ENCODE results near the gene MPO. TPM values are rescaled to one million over a fixed set of nuclear protein-coding genes. Genes with fewer than 3 reads are reported as not detected.

MPO gene
- total RNA-seq, 1 experiment from 2014 or later: not detected

- Histone ChIP-seq H3K18ac (ENCODE audit: insufficient read length, low read depth, low read length) (no peak overlapping the region), H2BK5ac (ENCODE audit: insufficient read length, low read length) (no peak overlapping the region), H2AK5ac (ENCODE audit: insufficient read length, low read length) (no peak overlapping the region), H3K23me2 (ENCODE audit: insufficient read length, low read depth, low read length, poor library complexity, severe bottlenecking) (no peaks in the 10 kb centered on the region), H4K91ac (ENCODE audit: insufficient read length, low read depth, low read length) (no peak overlapping the region), H3K79me1 (ENCODE audit: insufficient read depth, low read depth, low read length, poor library complexity, severe bottlenecking) (no peaks in the 10 kb centered on the region), H3K79me2 (ENCODE audit: insufficient read depth, low read length) (no peaks in the 10 kb centered on the region), H4K20me1 (ENCODE audit: control insufficient read depth, insufficient read depth, insufficient read length) (no peaks in the 10 kb centered on the region), H3K9ac (ENCODE audit: extremely low read depth, insufficient read length, low read length) (no peak overlapping the region), H4K8ac (replicated peaks; ENCODE audit: insufficient read length, low read depth, low read length) (no peak overlapping the region), H3K4me1 (ENCODE audit: insufficient read depth, low read length) (peaks cover 3% of the 10 kb centered on the region; the same call in 1 of the 2 replicates), H2BK15ac (ENCODE audit: low read depth, low read length) (no peak overlapping the region), H2BK120ac (ENCODE audit: low read depth, low read length, poor library complexity, severe bottlenecking) (no peak overlapping the region), H2BK12ac (ENCODE audit: insufficient read length, low read depth, low read length) (no peak overlapping the region), H2AFZ (ENCODE audit: low read length) (no peak overlapping the region), H4K5ac (ENCODE audit: insufficient read length, low read depth, low read length) (no peak overlapping the region), H3T11ph (ENCODE audit: low read length) (no peak overlapping the region), H3K14ac (ENCODE audit: insufficient read depth, low read length) (no peak overlapping the region), H3K9me3 (ENCODE audit: control insufficient read depth, low read depth, low read length) (no peaks in the 10 kb centered on the region), H3K23ac (ENCODE audit: insufficient read length, low read depth, low read length) (no peak overlapping the region), H3K27ac (ENCODE audit: insufficient read length, low read depth, low read length) (no peak overlapping the region), H2BK20ac (ENCODE audit: low read depth, low read length, poor library complexity, severe bottlenecking) (no peak overlapping the region), H3K4ac (ENCODE audit: low read depth, low read length) (no peak overlapping the region), H3K56ac (ENCODE audit: insufficient read length, low read depth, low read length) (no peak overlapping the region), H3K4me2 (ENCODE audit: insufficient read depth, insufficient read length, low read length) (no peak overlapping the region), H3K27me3 (ENCODE audit: insufficient read depth, low read length) (no peaks in the 10 kb centered on the region)
- no peak overlapping the region for H3K4me3 Mint-ChIP-seq
- H3K27me3 Mint-ChIP-seq (ENCODE audit: low read depth): peaks cover 13% of the 10 kb centered on the region
- TF ChIP-seq CTCF (conservative IDR thresholded peaks at IDR 0.05): no peak
- peaks cover 22 to 28% of the 10 kb centered on the region in 2 experiments for H3K4me1 Mint-ChIP-seq
- no peak for DNase-seq
- no CpG with 5 or more reads among the region's 6 CpGs for WGBS (ENCODE audit: extremely low coverage, insufficient read length, low lambda C conversion rate)
- H3K27ac Mint-ChIP-seq: no peak overlapping the region
- no peaks in the 10 kb centered on the region for H3K9me3 Mint-ChIP-seq
- no peaks in the 10 kb centered on the region; a peak in 1 of 7 replicates for H3K36me3 Mint-ChIP-seq (ENCODE audit: insufficient read depth in 1 of 3, low read depth in 3 of 3)
Measured at GRCh38 chr17:58282442-58282841, 1.7 kb upstream of the MPO start.
